ENCODE measurements around the gene MTRFR. TPM values are rescaled to one million over a fixed set of nuclear protein-coding genes. Genes with fewer than 3 reads are reported as not detected.

The MTRFR gene
- total RNA-seq, 1 donor from 2014 or later, result 12.7 TPM

DNA sequence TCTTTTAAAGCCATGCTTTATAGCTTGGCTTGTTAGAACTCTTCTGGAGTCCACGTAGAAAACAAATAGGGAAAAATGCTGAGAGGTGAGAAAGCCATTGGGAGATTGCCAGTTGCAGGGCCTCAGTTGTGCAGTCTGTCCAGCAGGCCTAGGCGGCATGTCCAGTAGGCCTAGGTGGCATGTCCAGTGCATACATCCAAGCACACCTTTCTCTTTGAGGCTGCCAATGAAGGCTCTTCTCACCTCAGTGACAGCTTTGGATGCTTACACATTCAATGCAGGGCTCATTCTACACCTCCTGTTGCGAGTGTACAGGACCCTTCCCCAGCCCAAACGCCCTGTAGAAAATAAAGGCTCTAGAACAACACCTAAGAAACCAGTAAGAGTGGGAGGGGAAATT is 25.4 kb downstream of the MTRFR start:
- Histone ChIP-seq H3K4me3 (no peak overlapping the region), H3K36me3 (peaks cover 100% of the 10 kb centered on the region), H3K27ac (no peak overlapping the region), H3K27me3 (ENCODE audit: low read depth) (no peaks in the 10 kb centered on the region), H3K4me1 (no peaks in the 10 kb centered on the region), H3K9me3 (no peaks in the 10 kb centered on the region)
- DNase-seq, result no peak
- no peak for ATAC-seq
- no peak for TF ChIP-seq CTCF (IDR thresholded peaks at IDR 0.05)
- intact Hi-C loops (cut with DNase I), result no loop called here

GRCh38 chr12:123260081-123260480 is 26.8 kb downstream of the MTRFR start:
- H3K27me3 ChIP-seq (ENCODE audit: low read depth), result no peaks in the 10 kb centered on the region
- H3K27ac ChIP-seq, result no peak overlapping the region
- no peaks in the 10 kb centered on the region for H3K9me3 ChIP-seq
- DNase-seq, result no peak
- ATAC-seq, result no peak
- no peaks in the 10 kb centered on the region for H3K4me1 ChIP-seq
- no peak overlapping the region for H3K4me3 ChIP-seq
- peaks cover 100% of the 10 kb centered on the region for H3K36me3 ChIP-seq
- TF ChIP-seq CTCF (IDR thresholded peaks at IDR 0.05), result no peak
- intact Hi-C loops (cut with DNase I), result no loop called here

- no peak for ATAC-seq
- peaks cover 94% of the 10 kb centered on the region for H3K36me3 ChIP-seq
Measured at GRCh38 chr12:123261196-123261595, 28.0 kb downstream of the MTRFR start.

GRCh38 chr12:123263196-123263817 is 30.1 kb downstream of the MTRFR start:
- peaks cover 81% of the 10 kb centered on the region for H3K36me3 ChIP-seq
- H3K27me3 ChIP-seq (ENCODE audit: low read depth), result no peaks in the 10 kb centered on the region
- ATAC-seq, result no peak
- H3K9me3 ChIP-seq, result no peaks in the 10 kb centered on the region
- peaks cover 9% of the 10 kb centered on the region for H3K4me1 ChIP-seq
- intact Hi-C loops (cut with DNase I), result no loop called here
- peak; percentile 27 for DNase-seq
- H3K4me3 ChIP-seq, result no peak overlapping the region
- no peak overlapping the region for H3K27ac ChIP-seq
- no peak for TF ChIP-seq CTCF (IDR thresholded peaks at IDR 0.05)

More at GRCh38 chr12:123261196-123261595, 28.0 kb downstream of the MTRFR start:
- no peak overlapping the region for H3K27ac ChIP-seq
- H3K4me3 ChIP-seq, result no peak overlapping the region
- DNase-seq, result no peak
- H3K27me3 ChIP-seq (ENCODE audit: low read depth), result no peaks in the 10 kb centered on the region
- intact Hi-C loops (cut with DNase I), result no loop called here
- no peak for TF ChIP-seq CTCF (IDR thresholded peaks at IDR 0.05)
- H3K9me3 ChIP-seq, result no peaks in the 10 kb centered on the region
- no peaks in the 10 kb centered on the region for H3K4me1 ChIP-seq

GRCh38 chr12:123264642-123265041 is 31.4 kb downstream of the MTRFR start:
- TF ChIP-seq CTCF (IDR thresholded peaks at IDR 0.05), result no peak
- intact Hi-C loops (cut with DNase I), result no loop called here
- Histone ChIP-seq H3K27ac (no peak overlapping the region), H3K9me3 (no peaks in the 10 kb centered on the region), H3K27me3 (ENCODE audit: low read depth) (no peaks in the 10 kb centered on the region), H3K4me1 (peaks cover 21% of the 10 kb centered on the region), H3K4me3 (no peak overlapping the region), H3K36me3 (peaks cover 68% of the 10 kb centered on the region)
- ATAC-seq (no peak), DNase-seq (no peak)
